GM04503 (cell line): ENCODE results near the gene DNAAF8.
"Not testable (repeated sequence)": the region's sequence is repeated elsewhere in the genome, so short reads cannot be mapped to it uniquely, and the experiment has no call there.

Experiments used
- DNase-seq: peaks from one replicate; pipeline ENCODE4 v3.0.0-alpha.2; 2012; ENCODE audit warnings: low read depth

DNAAF8 gene

DNA sequence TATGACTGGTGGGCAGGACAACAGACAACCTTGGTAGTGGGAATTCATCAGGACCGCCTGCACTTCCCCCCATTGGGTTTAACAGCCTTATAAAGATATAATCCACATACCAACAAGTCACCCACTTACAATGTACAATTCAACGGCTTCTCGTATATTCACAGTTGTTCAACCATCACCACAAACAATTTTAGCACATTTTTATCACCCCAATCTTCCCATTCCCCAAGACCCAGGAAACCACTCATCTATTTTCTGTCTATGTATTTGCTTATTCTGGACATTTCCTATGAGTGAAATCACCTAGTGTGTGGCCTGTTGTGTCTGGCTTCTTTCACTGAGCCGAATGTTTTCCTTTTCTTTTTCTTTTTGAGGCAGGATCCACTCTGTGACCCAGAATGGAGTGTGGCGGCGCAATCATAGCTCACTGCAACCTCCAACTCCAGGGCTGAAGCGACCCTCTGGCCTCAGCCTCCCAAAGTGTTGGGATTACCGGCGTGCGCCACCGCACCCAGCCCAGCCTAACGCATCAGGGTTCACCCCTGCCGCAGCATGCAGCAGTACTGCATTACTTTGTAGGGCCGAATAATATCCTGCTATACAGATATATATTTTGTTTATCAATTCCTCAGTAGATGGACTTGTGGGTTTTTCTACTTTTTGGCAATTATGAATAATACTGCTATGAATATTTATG is 11.1 kb upstream of the DNAAF8 start:
- no peak for DNase-seq

DNA sequence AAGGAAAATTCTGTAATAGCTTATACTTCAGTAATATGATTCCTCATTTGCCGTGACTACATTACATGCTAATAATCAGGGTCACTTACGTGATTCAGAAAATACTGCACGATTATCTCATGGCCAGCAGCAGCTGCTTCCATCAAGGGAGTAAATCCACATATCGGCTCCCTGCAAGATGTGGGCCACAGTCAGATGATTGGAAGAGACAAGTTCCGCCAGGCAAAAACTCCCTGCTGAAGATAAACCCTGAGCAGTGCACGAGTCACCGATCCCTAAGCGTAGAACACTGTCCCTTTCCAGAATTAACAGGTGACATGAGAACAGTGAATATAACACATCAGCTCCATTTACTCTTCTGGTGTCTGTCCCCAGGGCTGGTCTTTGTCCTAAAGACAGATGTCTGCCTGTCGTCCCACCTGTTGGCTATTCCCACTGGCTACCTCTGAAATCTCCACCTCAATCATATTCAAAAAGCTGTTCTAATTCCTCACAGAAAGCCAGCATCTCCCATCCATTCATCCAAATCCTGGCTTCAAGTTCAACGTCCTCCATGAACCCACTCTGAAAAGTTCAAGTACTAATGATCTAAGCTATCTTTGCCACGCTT is 9.6 kb upstream of the DNAAF8 start:
- DNase-seq = no peak

DNA sequence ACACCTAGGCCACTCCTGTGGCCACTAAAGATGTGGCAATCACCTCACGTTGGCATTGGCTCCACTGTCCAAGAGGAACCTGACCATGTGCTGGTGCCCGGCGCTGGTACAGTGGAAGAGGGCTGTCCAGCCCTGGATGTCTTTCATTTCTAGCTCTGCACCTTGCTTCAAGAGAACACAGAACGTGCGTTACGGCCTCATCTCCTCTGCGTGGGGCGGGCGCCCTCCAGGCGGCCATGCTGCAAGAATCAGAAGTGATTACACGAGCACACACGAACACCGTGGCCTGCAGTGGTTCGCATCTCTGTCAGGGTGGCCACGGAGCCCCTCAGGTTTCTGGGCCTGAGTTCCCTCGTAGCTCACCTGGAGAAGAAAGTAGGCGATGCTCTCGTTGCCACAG is 7.7 kb upstream of the DNAAF8 start:
- DNase-seq = no peak

DNA sequence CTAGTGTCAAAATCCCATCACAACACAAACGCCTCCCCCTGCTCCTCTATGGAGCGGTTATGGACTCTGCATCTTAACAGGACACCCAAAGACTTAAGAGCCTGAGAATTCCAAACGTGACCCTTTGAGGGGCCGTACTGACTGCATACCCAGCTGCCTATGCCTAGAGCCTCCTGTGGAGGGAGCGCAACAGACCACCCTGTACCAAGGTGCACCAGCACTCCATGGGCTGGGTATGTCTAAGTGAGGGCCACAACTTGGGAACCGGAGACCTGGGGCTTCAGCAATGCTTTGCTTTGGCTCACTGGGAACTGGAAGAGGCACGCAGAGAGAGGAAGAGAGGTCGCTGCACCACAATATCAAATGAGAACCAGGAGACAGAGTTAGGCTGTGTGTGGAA is 5.7 kb upstream of the DNAAF8 start:
- no peak for DNase-seq

DNA sequence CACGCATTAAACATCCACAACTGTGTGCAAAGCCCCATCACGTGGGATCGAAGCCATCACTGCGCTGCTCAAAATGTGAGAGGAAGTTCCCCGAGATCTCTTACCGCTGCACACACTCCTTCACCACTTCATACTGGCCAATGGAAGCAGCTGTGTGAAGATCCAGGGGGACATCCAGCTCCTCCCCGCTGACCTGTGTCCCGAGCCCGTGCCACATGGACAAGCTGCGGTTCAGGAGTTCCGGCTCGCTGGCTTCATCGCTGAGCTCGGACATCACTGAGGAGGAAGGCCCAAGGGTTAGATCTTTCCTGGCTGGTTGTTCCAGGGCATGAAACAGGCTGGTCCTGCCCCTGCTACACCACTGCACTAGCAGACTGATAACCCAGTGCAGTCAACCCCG is 4.5 kb upstream of the DNAAF8 start:
- DNase-seq = no peak

DNA sequence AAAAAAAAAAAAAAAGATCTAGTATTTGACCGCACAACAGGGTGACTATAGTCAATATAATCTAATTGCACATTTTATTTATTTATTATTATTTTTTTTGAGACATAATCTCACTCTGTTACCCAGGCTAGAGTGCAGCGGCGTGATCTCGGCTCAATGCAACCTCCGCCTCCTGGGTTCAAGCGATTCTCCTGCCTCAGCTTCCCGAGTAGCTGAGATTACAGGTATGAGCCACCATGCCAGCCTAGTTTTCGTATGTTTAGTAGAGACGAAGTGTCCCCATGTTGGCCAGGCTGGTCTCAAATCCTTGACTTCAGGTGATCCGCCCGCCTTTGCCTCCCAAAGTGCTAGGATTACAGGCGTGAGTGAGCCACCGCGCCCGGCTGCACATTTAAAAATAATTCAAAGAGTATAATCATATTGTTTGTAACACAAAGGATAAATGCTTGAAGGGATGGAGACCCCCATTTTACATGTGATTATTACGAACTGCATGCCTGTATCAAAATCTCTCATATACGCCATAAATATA is 1.1 kb upstream of the DNAAF8 start:
- DNase-seq = no peak

DNA sequence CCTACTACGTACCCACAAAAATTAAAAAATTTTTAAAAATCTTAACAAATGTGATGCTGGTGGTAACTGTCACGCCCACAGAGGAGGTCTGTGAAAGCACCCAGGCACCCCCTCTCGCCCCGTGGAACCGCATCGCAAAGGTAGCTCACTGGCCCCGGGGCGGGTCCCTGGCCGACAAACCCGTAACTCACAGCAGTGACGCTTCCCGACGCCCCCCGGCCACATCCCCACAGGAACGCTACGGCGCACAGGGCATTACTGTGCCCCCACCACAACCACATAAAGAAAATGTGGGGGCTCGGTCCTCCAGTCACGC is 632 bp upstream of the DNAAF8 start:
- DNase-seq = no peak

DNA sequence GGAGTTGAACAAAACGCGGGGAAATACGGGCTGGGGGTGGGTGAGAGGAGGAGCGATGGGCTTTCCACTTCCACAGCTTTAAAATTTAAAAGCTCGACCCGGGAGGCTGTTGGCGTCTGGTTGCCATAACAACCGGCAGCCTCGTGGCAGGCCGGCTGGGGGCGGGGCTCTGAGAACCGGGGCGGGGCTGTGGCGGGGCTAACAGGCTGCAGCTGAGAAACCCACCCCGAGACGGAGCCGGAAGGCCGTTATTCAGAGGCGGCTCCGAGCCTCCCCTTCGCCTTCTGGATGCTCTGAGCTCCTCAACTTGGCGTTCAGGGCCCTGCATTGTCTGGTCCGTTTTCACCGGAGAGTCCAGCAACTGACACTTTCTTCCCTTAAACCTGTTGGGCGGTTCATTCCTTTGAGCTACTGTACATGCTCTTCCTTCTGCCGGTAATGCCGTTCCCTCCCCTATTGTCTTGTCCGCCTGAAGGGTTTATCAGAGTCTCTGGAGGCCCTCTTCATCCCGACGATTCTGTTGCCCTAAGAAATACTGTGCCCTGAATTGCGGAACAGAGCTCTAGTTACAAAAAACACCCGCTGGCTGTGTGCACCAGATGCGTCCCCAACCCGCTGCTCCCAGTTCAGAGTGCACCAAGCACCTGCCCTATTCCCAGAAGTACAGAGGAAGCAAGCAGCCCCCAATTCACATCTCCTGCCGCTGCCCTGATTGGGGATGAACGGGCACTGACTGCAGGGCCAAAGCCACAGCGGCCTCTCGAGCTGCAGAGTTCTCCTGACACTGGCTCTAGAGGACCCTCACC is 596 bp downstream of the DNAAF8 start:
- DNase-seq = peak; percentile 10

DNA sequence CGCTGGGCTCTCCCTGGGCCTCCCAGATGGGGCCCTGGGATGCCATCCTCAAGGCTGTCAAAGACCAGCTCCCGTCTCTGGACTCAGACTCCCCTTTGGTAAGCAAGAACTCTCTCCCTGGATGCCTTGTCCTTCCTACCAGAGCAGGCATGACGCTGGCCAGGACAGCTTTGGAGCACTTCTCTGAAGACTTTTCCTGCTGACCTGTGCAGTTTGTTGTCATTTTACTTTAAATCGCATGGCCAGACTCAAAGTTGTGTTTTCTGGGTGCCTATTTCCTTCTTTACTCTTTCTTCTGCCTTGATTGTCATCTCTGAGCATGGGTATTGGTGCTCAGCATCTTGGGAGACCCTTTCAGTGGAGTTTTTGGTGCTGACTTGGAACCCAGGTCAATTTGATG is 2.2 kb downstream of the DNAAF8 start:
- DNase-seq = no peak

DNA sequence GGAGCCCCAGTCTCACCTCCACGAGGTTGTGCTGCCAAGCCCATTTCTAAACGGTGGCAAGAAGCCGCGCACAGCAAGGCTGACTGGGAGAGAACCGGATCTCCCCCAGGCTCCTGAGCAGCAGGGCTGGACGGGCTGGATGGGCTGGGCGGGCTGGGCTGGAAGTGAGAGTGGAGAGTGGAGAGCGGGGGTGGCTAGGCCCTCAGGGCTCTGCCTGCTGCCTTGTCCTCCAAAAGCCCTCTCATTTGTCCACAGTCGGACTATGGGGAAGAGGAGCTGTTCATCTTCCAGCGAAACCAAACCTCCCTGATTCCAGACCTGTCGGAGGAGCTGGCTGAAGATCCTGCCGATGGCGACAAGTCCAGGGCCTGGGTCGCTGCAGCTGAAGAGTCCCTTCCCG is 3.2 kb downstream of the DNAAF8 start:
- DNase-seq = no peak

DNA sequence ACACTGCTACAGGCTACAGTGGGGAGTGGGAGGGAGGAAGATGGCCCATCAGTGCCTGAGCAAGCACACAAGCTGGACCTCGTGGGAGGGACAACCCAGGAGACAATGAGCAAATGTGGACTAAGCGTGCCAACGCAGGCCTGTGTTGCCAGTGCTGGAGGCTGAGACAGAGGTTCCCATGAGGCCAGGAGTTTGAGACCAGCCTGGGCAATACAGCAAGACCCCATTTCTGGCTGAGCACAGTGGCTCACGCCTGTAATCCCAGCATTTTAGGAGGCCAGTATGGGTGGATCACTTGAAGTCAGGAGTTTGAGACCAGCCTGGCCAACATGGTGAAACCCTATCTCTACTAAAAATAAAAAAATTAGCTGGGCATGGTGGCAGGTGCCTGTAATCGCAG is 4.0 kb downstream of the DNAAF8 start:
- not testable (repeated sequence) for DNase-seq

DNA sequence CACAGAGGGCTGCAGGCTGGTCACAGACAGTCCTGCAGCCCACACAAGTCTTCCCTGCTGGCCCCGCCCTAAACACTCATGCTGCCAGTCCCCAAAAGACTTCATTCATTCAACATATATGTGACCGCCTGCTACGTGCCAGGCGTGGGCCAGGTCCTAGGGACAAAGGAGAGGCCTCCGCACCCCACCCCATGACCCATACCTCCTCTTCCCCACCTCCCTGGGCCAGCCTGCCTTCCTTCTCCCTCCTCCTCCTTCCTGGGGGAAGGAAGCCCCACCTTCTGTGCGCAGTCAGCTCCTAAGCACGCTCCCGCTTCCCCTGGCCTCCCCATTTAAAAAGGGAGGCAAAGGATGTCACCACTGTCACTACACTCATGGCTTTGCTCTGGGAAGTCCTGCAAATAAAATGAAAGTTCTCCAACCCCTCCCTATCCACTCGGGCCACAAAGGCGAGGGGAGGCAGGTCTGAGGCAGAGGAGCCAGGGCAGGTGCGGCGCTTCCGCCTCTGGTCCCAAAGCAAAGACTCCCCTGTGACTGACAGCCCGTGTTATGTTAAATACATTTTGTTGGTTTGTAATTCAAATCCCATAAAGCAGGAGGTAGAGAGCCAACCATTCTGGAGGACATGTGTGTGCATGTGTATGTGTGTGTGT is 9.0 kb downstream of the DNAAF8 start:
- no peak for DNase-seq

DNA sequence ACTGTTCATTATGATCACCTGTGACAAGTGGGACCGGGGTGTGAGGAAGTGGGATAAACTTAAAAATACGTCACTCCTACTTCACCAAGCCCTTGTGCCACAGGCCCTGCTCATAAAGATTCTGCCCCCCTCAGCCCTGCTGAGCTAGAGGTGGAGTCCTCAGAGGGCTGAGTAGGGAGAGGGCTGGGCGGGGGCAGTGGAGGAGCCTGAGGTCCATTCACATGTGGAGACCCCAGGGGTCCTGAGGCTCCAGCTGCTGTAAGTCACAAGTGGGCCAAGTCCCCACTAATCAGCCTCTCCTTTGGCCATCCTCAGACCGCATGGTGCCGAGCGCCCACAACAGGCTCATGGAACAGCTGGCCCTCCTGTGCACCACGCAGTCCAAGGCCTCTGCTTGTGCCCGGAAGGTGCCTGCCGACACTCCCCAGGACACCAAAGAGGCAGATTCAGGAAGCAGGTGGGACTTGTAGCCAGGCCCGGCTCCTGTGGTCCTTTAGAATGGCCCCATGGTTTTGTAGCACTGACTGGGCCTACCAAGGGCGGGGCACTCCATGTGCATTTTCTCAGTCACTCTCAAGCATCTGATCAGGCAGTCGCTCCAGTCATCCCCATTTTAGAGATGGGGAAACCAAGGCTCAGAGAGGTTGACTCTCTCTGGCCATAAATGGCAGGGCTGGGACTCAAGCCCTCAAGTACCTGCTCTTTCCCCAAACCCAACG is 10.4 kb downstream of the DNAAF8 start:
- no peak for DNase-seq

DNA sequence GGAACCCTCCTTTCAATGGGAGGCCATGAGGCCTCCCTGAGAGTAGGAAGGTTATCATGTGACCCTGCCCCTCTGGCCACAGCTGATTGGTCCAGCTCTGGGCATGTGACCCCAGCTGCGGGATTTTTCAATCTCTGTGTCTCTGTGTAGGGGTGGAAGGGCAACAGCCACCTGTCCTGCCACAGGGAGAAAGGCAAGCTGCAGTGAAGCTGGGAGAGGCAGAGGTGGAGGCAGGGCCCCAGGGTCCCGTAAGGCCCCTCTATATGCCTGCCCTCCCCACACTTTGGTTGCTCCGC is 10.9 kb downstream of the DNAAF8 start:
- DNase-seq = no peak

DNA sequence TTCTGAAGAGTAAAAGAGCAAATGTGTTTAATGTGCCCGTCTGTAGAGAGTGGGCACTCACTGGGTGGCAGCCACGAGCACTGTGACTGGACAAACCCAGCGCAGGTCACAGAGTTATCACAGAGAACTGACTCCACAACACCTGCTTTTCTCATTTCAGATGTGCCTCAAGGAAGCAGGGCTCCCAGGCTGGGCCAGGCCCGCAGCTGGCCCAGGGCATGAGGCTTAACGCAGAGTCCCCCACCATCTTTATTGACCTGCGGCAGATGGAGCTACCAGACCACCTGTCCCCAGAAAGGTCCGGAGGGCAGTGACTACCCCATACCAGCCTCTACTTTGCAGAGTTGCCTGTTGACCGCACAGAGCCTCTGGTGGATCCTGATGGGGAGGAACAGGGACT is 11.9 kb downstream of the DNAAF8 start:
- no peak for DNase-seq

DNA sequence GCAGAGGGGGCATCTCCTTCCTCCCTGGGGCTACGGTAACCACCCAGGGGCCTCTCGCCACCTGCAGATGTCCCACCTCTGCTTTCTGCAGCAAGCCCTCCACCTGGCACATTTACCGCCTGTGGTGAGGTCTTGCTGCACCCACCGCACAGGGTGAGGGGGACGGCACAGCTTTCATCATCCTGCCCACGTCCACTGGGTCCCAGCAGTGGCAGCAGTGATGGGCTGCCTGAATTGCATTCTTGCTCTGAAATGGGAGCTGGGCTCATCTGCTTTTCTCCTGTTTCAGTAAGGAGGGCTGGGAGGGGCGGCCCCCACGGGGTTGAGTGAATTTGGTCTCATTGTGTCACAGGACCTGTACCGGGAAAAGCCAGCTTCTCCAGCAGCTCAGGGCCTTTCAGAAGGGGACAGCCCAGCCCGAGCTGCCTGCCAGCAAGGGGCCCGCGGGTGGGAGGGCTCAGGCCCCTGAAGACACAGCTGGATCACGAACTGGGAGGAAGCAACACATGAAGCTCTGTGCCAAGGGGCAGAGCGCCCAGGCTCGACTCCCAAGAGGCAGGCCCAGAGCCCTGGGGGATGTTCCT is 12.7 kb downstream of the DNAAF8 start:
- no peak for DNase-seq

DNA sequence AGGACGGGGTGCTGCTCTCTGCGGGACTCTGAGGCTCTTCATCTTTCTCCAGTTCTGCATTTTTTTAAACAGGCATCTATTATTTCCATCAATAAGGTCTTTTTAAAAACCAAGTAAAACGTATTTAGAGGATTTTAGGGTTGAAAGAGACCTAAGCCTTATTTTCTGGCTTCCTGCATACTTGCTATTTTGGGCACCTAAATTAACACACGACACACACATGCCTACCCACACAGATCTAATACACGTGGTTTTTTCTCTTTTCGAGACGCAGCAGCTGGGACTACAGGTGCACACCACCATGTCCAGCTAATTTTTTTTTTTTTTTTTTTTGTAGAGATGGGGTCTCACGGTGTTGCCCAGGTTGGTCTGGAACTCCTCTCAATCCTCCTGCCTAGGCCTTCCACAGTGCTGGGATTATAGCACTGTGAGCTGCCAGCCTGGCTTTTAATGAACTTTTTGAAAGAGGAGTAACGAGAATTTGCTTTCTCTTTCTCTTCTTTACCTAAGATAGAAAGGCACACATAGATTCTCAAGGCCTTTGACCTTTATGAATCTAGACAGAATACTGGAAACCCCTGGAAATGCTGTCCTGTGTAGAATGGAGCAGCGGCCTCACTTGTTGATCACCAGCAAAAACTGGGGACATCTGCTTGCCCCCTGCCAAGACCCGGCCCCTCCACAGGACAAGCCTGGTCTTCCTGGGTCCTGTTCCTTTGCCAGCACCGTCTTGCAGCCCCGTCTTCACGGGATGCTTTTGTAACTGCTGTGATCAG is 13.8 kb downstream of the DNAAF8 start:
- DNase-seq = no peak

DNA sequence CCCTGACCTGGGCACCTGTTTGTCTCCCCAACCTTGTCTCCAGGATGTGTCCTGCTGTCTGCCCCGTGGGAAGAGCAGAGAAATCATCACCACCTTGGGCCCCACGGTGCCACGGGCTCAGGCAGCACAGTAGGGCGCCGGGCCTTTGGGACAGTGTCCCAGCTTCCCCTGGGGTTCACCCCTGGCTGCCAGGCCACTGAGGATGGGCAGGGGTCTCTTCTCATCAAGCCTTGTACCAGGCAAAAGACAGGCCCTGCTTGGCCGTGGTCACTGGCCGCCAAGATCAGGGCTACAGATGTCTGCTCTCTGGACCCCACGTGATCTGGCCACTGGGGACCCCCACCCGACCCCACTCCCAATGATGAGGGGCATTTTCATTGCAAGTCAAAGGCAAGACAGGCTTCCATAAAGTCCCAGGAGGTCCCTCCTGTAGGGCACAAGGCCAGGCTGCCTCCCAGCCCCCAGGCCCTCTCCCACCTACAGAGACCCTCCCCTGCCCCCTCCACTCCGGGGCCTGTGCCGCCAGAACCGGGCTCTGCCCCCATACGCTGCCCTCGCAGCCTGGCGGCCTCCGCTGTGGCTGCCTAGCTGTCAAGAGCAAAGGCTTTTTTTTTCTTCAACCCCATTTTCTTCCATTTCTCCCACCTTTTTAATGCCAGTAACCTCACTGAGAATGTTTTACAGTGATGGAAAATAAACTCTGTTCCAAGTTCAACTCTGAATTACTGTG is 14.5 kb downstream of the DNAAF8 start:
- DNase-seq = no peak

DNA sequence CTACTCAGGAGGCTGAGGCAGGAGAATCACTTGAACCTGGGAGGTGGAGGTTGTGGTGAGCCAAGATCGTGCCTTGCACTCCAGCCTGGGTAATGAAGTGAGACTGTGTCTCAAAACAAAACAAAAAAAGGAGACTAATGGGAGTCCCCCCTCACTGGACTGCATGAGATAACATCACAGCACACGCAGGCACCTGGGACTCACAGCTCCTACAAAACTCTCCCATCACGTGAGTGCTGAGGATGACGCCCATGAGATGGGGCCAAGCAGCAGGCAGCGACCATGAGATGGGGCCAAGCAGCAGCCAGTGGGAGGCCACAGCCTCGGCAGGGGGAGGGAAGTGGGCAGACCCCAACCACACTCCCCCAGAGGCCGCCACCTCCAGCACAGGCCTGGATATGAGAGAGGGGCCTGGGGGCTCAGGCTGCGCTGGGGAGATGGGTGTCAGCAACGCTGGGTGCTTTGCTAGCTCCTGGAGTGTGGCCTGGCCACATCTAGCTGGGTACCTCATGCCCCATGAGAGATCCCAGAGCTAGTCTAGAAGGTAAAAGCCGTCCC is 15.4 kb downstream of the DNAAF8 start:
- no peak for DNase-seq

DNA sequence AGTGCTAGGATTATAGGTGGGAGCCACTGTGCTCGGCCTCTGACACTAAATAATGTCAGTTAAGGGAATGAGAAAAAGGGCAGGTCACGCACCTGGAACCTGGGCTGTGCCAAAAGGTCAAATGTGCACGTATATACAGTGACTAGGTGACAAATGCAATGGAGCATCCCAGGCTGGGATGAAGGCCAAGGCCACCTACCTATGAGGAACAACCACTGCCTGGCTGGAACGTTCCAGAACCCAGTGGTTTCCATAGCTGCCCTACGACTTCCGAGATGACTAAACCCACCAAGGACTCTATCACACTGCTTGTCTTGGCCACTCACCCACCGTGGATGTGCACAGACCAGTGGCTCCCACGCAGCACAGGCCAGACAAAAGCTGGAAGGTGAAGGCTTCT is 16.6 kb downstream of the DNAAF8 start:
- no peak for DNase-seq
